Fibroblast of lung (primary cell): ENCODE measurements around the gene FAM83E.

ENCODE experiments used
- CTCF ChIP-seq, 2 donors: IDR thresholded peaks in 1 of 2; conservative IDR thresholded peaks in 1 of 2; 1 replicate in 1 of 2; 2 replicates in 1 of 2; pipeline ENCODE4 v1.5.1; 2011 to 2012; ENCODE audit warnings: low read length in 2 of 2, control low read depth in 1 of 2, inconsistent platforms in 1 of 2, low read depth in 1 of 2, mild to moderate bottlenecking in 1 of 2
- EZH2 ChIP-seq: IDR thresholded peaks from 2 replicates; pipeline ENCODE4 v1.5.1; 2012; ENCODE audit warnings: low read length, control low read depth, mild to moderate bottlenecking; ENCODE audit errors: missing control alignments

- TF ChIP-seq CTCF (conservative IDR thresholded peaks at IDR 0.05 in 1 of 2, IDR thresholded peaks at IDR 0.05 in 1 of 2; ENCODE audit: low read depth in 1 of 2, low read length in 2 of 2) (peak in 1 of 2 donors; percentile 3), EZH2 (no peak)
Observed at GRCh38 chr19:48618916-48619691, 4.2 kb upstream of the FAM83E start, which contains the start of the genes RPL18 and SPHK2.
